ENCODE data around the gene CYP2C8. TPM values are rescaled to one million over a fixed set of nuclear protein-coding genes. Genes with fewer than 3 reads are reported as not detected.

CYP2C8 gene
- total RNA-seq, 1 experiment from 2014 or later = 0.26 TPM

DNA sequence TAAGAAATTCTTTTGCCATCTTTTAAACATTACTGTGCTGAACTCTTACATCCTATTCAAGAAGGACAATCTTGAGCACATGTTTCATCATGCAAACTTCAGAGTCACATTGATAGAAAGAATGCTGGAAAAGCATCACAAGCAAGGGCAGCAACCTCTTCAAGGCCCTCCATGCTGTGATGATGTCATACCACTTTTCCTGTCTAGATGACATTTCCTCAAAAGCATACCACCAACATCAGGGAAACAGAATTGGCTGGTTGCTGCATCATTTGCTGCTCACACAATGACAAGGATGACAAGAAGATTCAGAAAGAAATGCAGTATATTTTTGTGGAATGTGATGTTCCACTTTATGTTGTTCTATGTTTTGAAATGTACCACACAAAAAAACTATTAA, 37.6 kb downstream of the CYP2C8 start:
- TF ChIP-seq CTCF (conservative IDR thresholded peaks at IDR 0.05) = no peak
- Histone ChIP-seq H3K23ac (ENCODE audit: insufficient read length, low read depth, low read length) (no peak overlapping the region), H3K27me3 (ENCODE audit: insufficient read depth, low read length) (no peaks in the 10 kb centered on the region), H3K79me1 (ENCODE audit: insufficient read depth, low read depth, low read length, poor library complexity, severe bottlenecking) (no peaks in the 10 kb centered on the region), H4K91ac (ENCODE audit: insufficient read length, low read depth, low read length) (no peak overlapping the region), H3K56ac (ENCODE audit: insufficient read length, low read depth, low read length) (no peak overlapping the region), H3K14ac (ENCODE audit: insufficient read depth, low read length) (no peak overlapping the region), H3K79me2 (ENCODE audit: insufficient read depth, low read length) (no peaks in the 10 kb centered on the region), H3K27ac (ENCODE audit: insufficient read length, low read depth, low read length) (no peak overlapping the region), H2AFZ (ENCODE audit: low read length) (no peak overlapping the region), H4K8ac (replicated peaks; ENCODE audit: insufficient read length, low read depth, low read length) (no peak overlapping the region), H3K23me2 (ENCODE audit: insufficient read length, low read depth, low read length, poor library complexity, severe bottlenecking) (no peaks in the 10 kb centered on the region), H2AK5ac (ENCODE audit: insufficient read length, low read length) (no peak overlapping the region), H4K5ac (ENCODE audit: insufficient read length, low read depth, low read length) (no peak overlapping the region), H2BK12ac (ENCODE audit: insufficient read length, low read depth, low read length) (no peak overlapping the region), H2BK5ac (ENCODE audit: insufficient read length, low read length) (no peak overlapping the region), H3K9ac (ENCODE audit: extremely low read depth, insufficient read length, low read length) (no peak overlapping the region), H3K4me1 (ENCODE audit: insufficient read depth, low read length) (no peaks in the 10 kb centered on the region), H3K4me2 (ENCODE audit: insufficient read depth, insufficient read length, low read length) (no peak overlapping the region), H2BK20ac (ENCODE audit: low read depth, low read length, poor library complexity, severe bottlenecking) (no peak overlapping the region), H3K18ac (ENCODE audit: insufficient read length, low read depth, low read length) (no peak overlapping the region), H2BK120ac (ENCODE audit: low read depth, low read length, poor library complexity, severe bottlenecking) (no peak overlapping the region), H4K20me1 (ENCODE audit: control insufficient read depth, insufficient read depth, insufficient read length) (no peaks in the 10 kb centered on the region), H3K4ac (ENCODE audit: low read depth, low read length) (no peak overlapping the region), H3K9me3 (ENCODE audit: control insufficient read depth, low read depth, low read length) (no peaks in the 10 kb centered on the region), H3T11ph (ENCODE audit: low read length) (no peak overlapping the region), H2BK15ac (ENCODE audit: low read depth, low read length) (no peak overlapping the region)
- H3K9me3 Mint-ChIP-seq = no peaks in the 10 kb centered on the region
- H3K27ac Mint-ChIP-seq = no peak overlapping the region
- no peak overlapping the region for H3K4me3 Mint-ChIP-seq
- H3K27me3 Mint-ChIP-seq (ENCODE audit: low read depth) = no peaks in the 10 kb centered on the region; the same call in 1 of the 2 replicates
- no peak for DNase-seq
- no peaks in the 10 kb centered on the region for H3K36me3 Mint-ChIP-seq (ENCODE audit: insufficient read depth in 1 of 3, low read depth in 3 of 3)
- no peaks in the 10 kb centered on the region for H3K4me1 Mint-ChIP-seq

Data from H9 (cell line).